Calu3 (cell line): ENCODE data around the gene SEC62. TPM values are rescaled to one million over a fixed set of nuclear protein-coding genes. Genes with fewer than 3 reads are reported as not detected.
"Not testable (repeated sequence)": the region's sequence is repeated elsewhere in the genome, so short reads cannot be mapped to it uniquely, and the experiment has no call there.

Experiments
- BruUV-seq: library from RNA; stranded (reverse); fragments of 400-500 nt; replicated peaks from 2 replicates; lab custom pipeline; 2021; lab: Mats Ljungman, UMichigan
- CTCF ChIA-PET: fragments of 300-600 bp; sonication (Branson Sonifier 250); formaldehyde crosslinking; loops from one replicate; lab custom pipeline; 2022; ENCODE audit warnings: antibody characterized with exemption; lab: Charles Lee
- DNase-seq: peaks from one replicate; pipeline ENCODE4 v3.0.0; 2022
- H3K27ac Mint-ChIP-seq: one replicate; pipeline ENCODE4 v1.8.0; 2022; ENCODE audit warnings: mixed read lengths; ENCODE audit not compliant: unreplicated experiment
- H3K27me3 Mint-ChIP-seq: one replicate; pipeline ENCODE4 v1.8.0; 2022; ENCODE audit warnings: mixed read lengths; ENCODE audit not compliant: unreplicated experiment
- H3K36me3 Mint-ChIP-seq: one replicate; pipeline ENCODE4 v1.8.0; 2022; ENCODE audit warnings: mild to moderate bottlenecking, moderate library complexity, mixed read lengths; ENCODE audit not compliant: insufficient read depth, unreplicated experiment
- H3K4me1 Mint-ChIP-seq: one replicate; pipeline ENCODE4 v1.8.0; 2022; ENCODE audit warnings: mild to moderate bottlenecking, low read depth, mixed read lengths; ENCODE audit not compliant: unreplicated experiment
- H3K4me3 Mint-ChIP-seq: one replicate; pipeline ENCODE4 v1.8.0; 2022; ENCODE audit warnings: mild to moderate bottlenecking, low read depth, moderate library complexity, mixed read lengths; ENCODE audit not compliant: unreplicated experiment
- H3K9me3 Mint-ChIP-seq: one replicate; pipeline ENCODE4 v1.8.0; 2022; ENCODE audit warnings: low read depth, mixed read lengths; ENCODE audit not compliant: unreplicated experiment
- CTCF ChIP-seq: fragments of 200-600 bp; IDR thresholded peaks from one replicate; pipeline ENCODE4 v1.8.0; 2022; ENCODE audit warnings: antibody characterized with exemption; ENCODE audit not compliant: unreplicated experiment
- intact Hi-C: fragments of 100-400 bp; cut with micrococcal nuclease; formaldehyde crosslinking; loops from one replicate; pipeline ENCODE4 v1.10.0; 2022; ENCODE audit not compliant: unreplicated experiment
- total RNA-seq: library from RNA; stranded (reverse); gene quantifications from 2 replicates; pipeline ENCODE4 v1.2.3, GENCODE V29; 2022

The SEC62 gene
- total RNA-seq, 1 experiment from 2014 or later = 148 TPM

- Mint-ChIP-seq H3K27ac (no peak overlapping the region), H3K27me3 (no peaks in the 10 kb centered on the region), H3K9me3 (no peaks in the 10 kb centered on the region), H3K4me3 (no peak overlapping the region), H3K4me1 (peaks cover 11% of the 10 kb centered on the region), H3K36me3 (no peaks in the 10 kb centered on the region)
- no peak for TF ChIP-seq CTCF
- intact Hi-C loops = no loop called here
- CTCF ChIA-PET = no interaction called here
- DNase-seq = no peak
- no TSS peak for BruUV-seq
Measured at GRCh38 chr3:170010498-170010897, 43.9 kb downstream of the SEC62 start.

- no peak for TF ChIP-seq CTCF
- CTCF ChIA-PET = interaction anchor here (0.5 to 0.7 kb wide), 2 partner anchors 30 to 163 kb away, joined by 3 read pairs; no protein-coding TSS in a partner anchor
- H3K4me3 Mint-ChIP-seq = peak overlapping the region; percentile 1
- no peaks in the 10 kb centered on the region for H3K27me3 Mint-ChIP-seq
- intact Hi-C loops = no loop called here
- H3K36me3 Mint-ChIP-seq = no peaks in the 10 kb centered on the region
- no peak overlapping the region for H3K27ac Mint-ChIP-seq
- DNase-seq = no peak
- H3K9me3 Mint-ChIP-seq = no peaks in the 10 kb centered on the region
- H3K4me1 Mint-ChIP-seq = peaks cover 11% of the 10 kb centered on the region
- BruUV-seq = no TSS peak
Measured at GRCh38 chr3:170012683-170013400, 46.2 kb downstream of the SEC62 start.

DNA sequence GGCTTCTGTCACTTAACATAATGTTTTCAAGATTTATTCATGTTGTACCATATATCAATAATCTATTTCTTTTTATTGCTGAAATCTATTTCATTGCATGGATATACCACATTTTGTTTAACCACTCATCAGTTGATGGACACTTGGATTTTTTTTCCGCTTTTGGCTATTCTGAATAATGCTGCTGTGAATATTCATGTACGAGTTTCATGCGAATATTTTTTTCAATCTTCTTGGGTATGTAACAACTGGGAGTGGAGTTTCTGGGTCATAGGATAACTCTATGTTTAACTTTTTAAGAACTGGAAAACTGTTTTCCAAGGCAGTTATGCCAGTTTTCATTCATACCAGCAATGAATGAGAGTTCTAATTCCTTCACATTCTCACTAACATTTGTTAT lies 49.5 kb downstream of the SEC62 start:
- H3K27ac Mint-ChIP-seq = no peak overlapping the region
- CTCF ChIA-PET = no interaction called here
- H3K4me1 Mint-ChIP-seq = peaks cover 27% of the 10 kb centered on the region
- intact Hi-C loops = no loop called here
- DNase-seq = no peak
- no peaks in the 10 kb centered on the region for H3K9me3 Mint-ChIP-seq
- H3K4me3 Mint-ChIP-seq = no peak overlapping the region
- H3K27me3 Mint-ChIP-seq = no peaks in the 10 kb centered on the region
- H3K36me3 Mint-ChIP-seq = no peaks in the 10 kb centered on the region
- no peak for TF ChIP-seq CTCF
- BruUV-seq = no TSS peak

- not testable (repeated sequence) for BruUV-seq
Measured at GRCh38 chr3:170019306-170019705, 52.7 kb downstream of the SEC62 start.

DNA sequence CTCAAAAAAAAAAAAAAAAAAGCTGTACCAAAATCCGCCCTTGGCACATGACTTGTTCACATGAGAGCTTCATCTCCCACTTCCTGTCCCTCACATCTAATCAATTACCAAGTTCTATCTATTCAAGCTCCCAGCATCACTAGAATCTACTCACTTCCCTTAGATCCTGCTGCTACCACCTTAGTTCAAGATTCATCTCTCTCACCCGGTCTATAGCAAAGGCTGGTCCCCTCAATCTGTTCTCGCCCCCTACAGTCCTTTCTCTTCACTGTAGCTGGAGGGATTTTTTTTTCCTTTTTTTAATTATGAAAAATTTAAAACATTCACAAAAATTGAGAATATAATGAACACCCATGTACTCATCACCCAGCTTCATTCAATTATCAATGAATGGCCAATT lies 54.5 kb downstream of the SEC62 start:
- peaks cover 40% of the 10 kb centered on the region for H3K4me1 Mint-ChIP-seq
- H3K36me3 Mint-ChIP-seq = no peaks in the 10 kb centered on the region
- TF ChIP-seq CTCF = peak; percentile 7
- H3K9me3 Mint-ChIP-seq = no peaks in the 10 kb centered on the region
- no peaks in the 10 kb centered on the region for H3K27me3 Mint-ChIP-seq
- no TSS peak for BruUV-seq
- intact Hi-C loops = no loop called here
- no peak overlapping the region for H3K27ac Mint-ChIP-seq
- H3K4me3 Mint-ChIP-seq = no peak overlapping the region
- CTCF ChIA-PET = interaction anchor here (0.7 to 1.5 kb wide), 3 partner anchors 25 to 155 kb away, joined by 3 to 10 read pairs (median 4); no protein-coding TSS in a partner anchor
- DNase-seq = no peak

More at GRCh38 chr3:170019306-170019705, 52.7 kb downstream of the SEC62 start:
- Mint-ChIP-seq H3K4me1 (peaks cover 40% of the 10 kb centered on the region), H3K27ac (peak overlapping the region; percentile 45)
- H3K9me3 Mint-ChIP-seq, H3K36me3 Mint-ChIP-seq, H3K4me3 Mint-ChIP-seq, H3K27me3 Mint-ChIP-seq, intact Hi-C loops: not testable (repeated sequence)
- peak; percentile 56 for DNase-seq
- CTCF ChIA-PET = interaction anchor here (0.7 to 1.9 kb wide), 5 partner anchors 21 to 338 kb away, joined by 3 to 8 read pairs (median 3); partner anchors contain the start of gene SKIL
